Colonic mucosa (tissue), 4 donors: ENCODE results near the gene SYDE2. TPM values are rescaled to one million over a fixed set of nuclear protein-coding genes. Genes with fewer than 3 reads are reported as not detected.

Source experiments
- DNase-seq: peaks from one replicate; pipeline ENCODE4 v3.0.0-alpha.2; 2020
- H3K27ac ChIP-seq: fragments of 200-600 bp; one replicate; pipeline ENCODE4 v1.8.0; 2021
- H3K27me3 ChIP-seq: fragments of 200-600 bp; one replicate; pipeline ENCODE4 v1.8.0; 2021
- H3K36me3 ChIP-seq: fragments of 200-600 bp; one replicate; pipeline ENCODE4 v1.8.0; 2021
- H3K4me1 ChIP-seq: fragments of 200-600 bp; one replicate; pipeline ENCODE4 v1.8.0; 2021; ENCODE audit warnings: mild to moderate bottlenecking
- H3K4me3 ChIP-seq: fragments of 200-600 bp; one replicate; pipeline ENCODE4 v1.8.0; 2021
- H3K9ac ChIP-seq, 2 donors: one replicate each; pipeline ENCODE4 v1.7.0; 2013; ENCODE audit warnings: control low read depth in 2 of 2, low read depth in 2 of 2, low read length in 2 of 2
- H3K9me3 ChIP-seq: fragments of 200-600 bp; one replicate; pipeline ENCODE4 v1.8.0; 2021
- CTCF ChIP-seq: fragments of 200-600 bp; IDR thresholded peaks from one replicate; pipeline ENCODE4 v1.8.0; 2022; ENCODE audit warnings: antibody characterized with exemption, mild to moderate bottlenecking
- intact Hi-C: fragments of 100-400 bp; cut with DNase I; formaldehyde crosslinking; loops from one replicate; pipeline ENCODE4 v1.14.1; 2022
- total RNA-seq, 2 donors: library from RNA; stranded (reverse); fragmentation: NEBNext Ultra II Directional in 1 of 2; extraction: Animal tissue kit (Norgen Biotek cat#: 25700) in 1 of 2; gene quantifications; one replicate each; pipeline ENCODE4 v1.2.1, GENCODE V29; 2021
- donor health status: healthy.
- donor health status: DM: no; HTN: no; CAD: no.
- donor health status: DM: no; HTN: no; CAD: no.

Gene SYDE2
- total RNA-seq, 2 donors from 2014 or later, result 6.5 to 14.6 TPM

- peak; percentile 88 for DNase-seq
- Histone ChIP-seq H3K9me3 (no peaks in the 10 kb centered on the region), H3K27ac (no peak overlapping the region), H3K9ac (peak overlapping the region in 1 of 2 donors; percentile 61), H3K4me3 (no peak overlapping the region), H3K4me1 (peaks cover 3% of the 10 kb centered on the region), H3K36me3 (no peaks in the 10 kb centered on the region), H3K27me3 (no peaks in the 10 kb centered on the region)
- TF ChIP-seq CTCF, result no peak
- intact Hi-C loops, result no loop called here
Observed at GRCh38 chr1:85137660-85138059, 63.2 kb downstream of the SYDE2 start.

GRCh38 chr1:85135392-85135798, 65.4 kb downstream of the SYDE2 start:
- Histone ChIP-seq H3K4me1 (peaks cover 3% of the 10 kb centered on the region), H3K27ac (peak overlapping the region; percentile 29), H3K27me3 (no peaks in the 10 kb centered on the region), H3K9ac (peak overlapping the region in 1 of 2 donors; percentile 32), H3K9me3 (no peaks in the 10 kb centered on the region), H3K4me3 (no peak overlapping the region), H3K36me3 (no peaks in the 10 kb centered on the region)
- intact Hi-C loops, result no loop called here
- peak; percentile 31 for DNase-seq
- TF ChIP-seq CTCF, result no peak

GRCh38 chr1:85134583-85135391, 66.0 kb downstream of the SYDE2 start:
- peak; percentile 29 for DNase-seq
- Histone ChIP-seq H3K9ac (peak overlapping the region in 1 of 2 donors; percentile 32), H3K36me3 (no peaks in the 10 kb centered on the region), H3K4me1 (peaks cover 3% of the 10 kb centered on the region), H3K9me3 (no peaks in the 10 kb centered on the region), H3K27ac (peak overlapping the region; percentile 29), H3K4me3 (no peak overlapping the region), H3K27me3 (no peaks in the 10 kb centered on the region)
- no peak for TF ChIP-seq CTCF
- intact Hi-C loops, result no loop called here

GRCh38 chr1:85133565-85134159, 67.2 kb downstream of the SYDE2 start:
- Histone ChIP-seq H3K27me3 (no peaks in the 10 kb centered on the region), H3K27ac (no peak overlapping the region), H3K9me3 (no peaks in the 10 kb centered on the region), H3K4me1 (peaks cover 3% of the 10 kb centered on the region), H3K36me3 (no peaks in the 10 kb centered on the region), H3K4me3 (no peak overlapping the region), H3K9ac (no peak overlapping the region)
- intact Hi-C loops, result no loop called here
- no peak for DNase-seq
- no peak for TF ChIP-seq CTCF

- Histone ChIP-seq H3K27ac (no peak overlapping the region), H3K4me3 (no peak overlapping the region), H3K36me3 (no peaks in the 10 kb centered on the region), H3K4me1 (no peaks in the 10 kb centered on the region), H3K27me3 (no peaks in the 10 kb centered on the region), H3K9me3 (no peaks in the 10 kb centered on the region), H3K9ac (no peak overlapping the region)
- TF ChIP-seq CTCF, result no peak
- intact Hi-C loops, result no loop called here
- DNase-seq, result no peak
Observed at GRCh38 chr1:85132078-85132720, 68.6 kb downstream of the SYDE2 start.
